T-cell (primary cell): Measurements from ENCODE around the gene SDHAF2. TPM values are rescaled to one million over a fixed set of nuclear protein-coding genes. Genes with fewer than 3 reads are reported as not detected.

ENCODE experiments used
- ATAC-seq, 4 experiments: fragments of 200-7000 bp in 3 of 4; fragments of 150-1000 bp in 1 of 4; cut with Tn5 transposase; replicated peaks in 1 of 4; 1 replicate in 3 of 4; 2 replicates in 1 of 4; pipeline ENCODE4 v1.10.0; 2021; ENCODE audit warnings: moderate library complexity in 3 of 4, mild to moderate bottlenecking in 2 of 4, moderate number of reproducible peaks in 1 of 4
- CTCF ChIA-PET, 2 donors: fragments of 300-600 bp; sonication (Branson Sonifier 250); formaldehyde crosslinking; loops; one replicate each; lab custom pipeline; 2022; ENCODE audit warnings: antibody characterized with exemption in 2 of 2; lab: Charles Lee
- POLR2A ChIA-PET, 2 donors: fragments of 300-600 bp; sonication (Branson Sonifier 250); formaldehyde crosslinking; loops; one replicate each; lab custom pipeline; 2022; ENCODE audit warnings: antibody characterized with exemption in 2 of 2; lab: Charles Lee
- DNase-seq, 35 experiments: peaks; one replicate each; pipeline versions ENCODE4 v3.0.0 to v3.0.0-alpha.2; 2013 to 2023
- H3K27ac ChIP-seq: one replicate; pipeline ENCODE4 v1.5.1; 2013; ENCODE audit warnings: low read length
- H3K27me3 ChIP-seq, 2 experiments: replicated peaks in 1 of 2; 1 replicate in 1 of 2; 2 replicates in 1 of 2; pipeline versions ENCODE4 v1.6.1 to v1.7.0; 2013; ENCODE audit warnings: low read length in 1 of 2, mixed read lengths in 1 of 2; ENCODE audit not compliant: control insufficient read depth in 2 of 2, insufficient read depth in 2 of 2; ENCODE audit errors: extremely low read depth in 1 of 2
- H3K36me3 ChIP-seq, 2 donors: 1 replicate in 1 of 2; 2 replicates in 1 of 2; pipeline versions ENCODE4 v1.6.1 to v1.7.0; 2013; ENCODE audit warnings: low read length in 1 of 2; ENCODE audit not compliant: control insufficient read depth in 2 of 2, insufficient read depth in 1 of 2; ENCODE audit errors: extremely low read depth in 1 of 2
- H3K4me1 ChIP-seq, 2 experiments: 1 replicate in 1 of 2; 2 replicates in 1 of 2; pipeline versions ENCODE4 v1.6.1 to v1.7.0; 2013; ENCODE audit warnings: low read length in 2 of 2, mixed read lengths in 1 of 2; ENCODE audit not compliant: insufficient read depth in 2 of 2, control insufficient read depth in 1 of 2; ENCODE audit errors: extremely low read depth in 1 of 2
- H3K4me3 ChIP-seq, 2 donors: 1 replicate in 1 of 2; 2 replicates in 1 of 2; pipeline versions ENCODE4 v1.5.1 to v1.7.0; 2013; ENCODE audit warnings: mild to moderate bottlenecking in 2 of 2, low read length in 1 of 2, moderate library complexity in 1 of 2; ENCODE audit not compliant: control insufficient read depth in 1 of 2; ENCODE audit errors: extremely low read depth in 1 of 2
- H3K9me3 ChIP-seq: 2 replicates; pipeline ENCODE4 v1.7.0; 2013
- H3K27ac Mint-ChIP-seq, 2 donors: one replicate each; pipeline ENCODE4 v1.8.0; 2020 to 2021; ENCODE audit warnings: mild to moderate bottlenecking in 2 of 2, mixed read lengths in 2 of 2
- H3K27me3 Mint-ChIP-seq, 2 donors: one replicate each; pipeline ENCODE4 v1.8.0; 2021 to 2022; ENCODE audit warnings: mixed read lengths in 2 of 2
- H3K36me3 Mint-ChIP-seq: one replicate; pipeline ENCODE4 v1.8.0; 2021; ENCODE audit warnings: mixed read lengths
- H3K4me1 Mint-ChIP-seq, 3 donors: one replicate each; pipeline ENCODE4 v1.8.0; 2020 to 2022; ENCODE audit warnings: mixed read lengths in 3 of 3, mild to moderate bottlenecking in 1 of 3
- H3K4me3 Mint-ChIP-seq, 3 donors: one replicate each; pipeline ENCODE4 v1.8.0; 2020 to 2022; ENCODE audit warnings: mild to moderate bottlenecking in 3 of 3, mixed read lengths in 3 of 3, moderate library complexity in 3 of 3
- H3K9me3 Mint-ChIP-seq, 3 donors: one replicate each; pipeline ENCODE4 v1.8.0; 2020 to 2022; ENCODE audit warnings: mixed read lengths in 3 of 3
- WGBS: methylation state at CpG from one replicate; pipeline ENCODE4 v1.1.5; 2013; ENCODE audit warnings: missing lambda C conversion rate; ENCODE audit not compliant: insufficient coverage; 5-methylcytosine and 5-hydroxymethylcytosine counted together
- total RNA-seq, 35 experiments: library from RNA in 6 of 35; stranded (reverse) in 6 of 35; fragments of 120-200 nt in 1 of 35; gene quantifications; one replicate each; pipeline versions ENCODE4 v1.2.1 to v1.2.4 and lab custom pipeline; 2013 to 2026

SDHAF2 gene
- total RNA-seq, 5 donors from 2014 or later (not counting 1 experiment from before 2014, with no cell fraction given) = 36.2 to 60.7 (median 56.4) TPM

- no peak overlapping the region for H3K27ac ChIP-seq
- no CpG with 5 or more reads among the region's 3 CpGs for WGBS
- H3K9me3 ChIP-seq = no peaks in the 10 kb centered on the region
- ChIA-PET POLR2A (no interaction called here), CTCF (no interaction called here)
- H3K36me3 ChIP-seq = peaks cover 23 to 99% of the 10 kb centered on the region in 2 donors
- peaks cover 0 to 2% of the 10 kb centered on the region in 2 experiments for H3K4me1 ChIP-seq
- no peak for DNase-seq
- Mint-ChIP-seq H3K4me3 (no peak overlapping the region), H3K9me3 (no peaks in the 10 kb centered on the region), H3K36me3 (peaks cover 69% of the 10 kb centered on the region), H3K27me3 (no peaks in the 10 kb centered on the region), H3K27ac (no peak overlapping the region), H3K4me1 (peaks cover 14 to 47% (median 42%) of the 10 kb centered on the region in 3 donors)
- no peak for ATAC-seq
- no peak overlapping the region for H3K4me3 ChIP-seq
- H3K27me3 ChIP-seq = no peaks in the 10 kb centered on the region
These were observed 13.0 kb upstream of the SDHAF2 start for GRCh38 chr11:61416941-61417340.

DNA sequence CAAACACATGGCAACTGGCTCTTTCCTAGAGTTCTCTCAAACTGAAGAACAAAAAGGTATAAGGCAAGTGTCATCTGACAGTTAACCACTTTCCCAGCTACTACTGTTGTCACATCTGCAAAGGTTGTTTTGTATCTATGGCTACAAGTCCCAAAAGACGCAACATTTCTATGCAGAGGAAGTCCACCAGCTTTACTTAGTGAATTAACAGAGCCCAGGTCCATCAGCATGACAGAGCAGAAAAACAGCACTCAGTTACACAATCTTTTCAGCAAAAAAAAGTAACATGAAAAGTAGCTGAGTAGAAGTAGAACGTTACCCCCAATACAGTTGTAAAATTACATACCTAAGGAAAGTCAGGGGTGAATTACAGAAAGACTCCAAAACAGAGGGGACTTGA is 12.3 kb upstream of the SDHAF2 start:
- Mint-ChIP-seq H3K27ac (peak overlapping the region; percentile 5 to 31), H3K4me1 (peaks cover 19 to 52% (median 49%) of the 10 kb centered on the region in 3 donors), H3K36me3 (peaks cover 73% of the 10 kb centered on the region), H3K4me3 (no peak overlapping the region), H3K9me3 (no peaks in the 10 kb centered on the region), H3K27me3 (no peaks in the 10 kb centered on the region)
- ATAC-seq = no peak
- Histone ChIP-seq H3K27me3 (no peaks in the 10 kb centered on the region), H3K9me3 (no peaks in the 10 kb centered on the region), H3K4me3 (no peak overlapping the region), H3K36me3 (peaks cover 26 to 96% of the 10 kb centered on the region in 2 donors), H3K4me1 (peaks cover 0 to 2% of the 10 kb centered on the region in 2 experiments), H3K27ac (no peak overlapping the region)
- ChIA-PET CTCF (no interaction called here), POLR2A (no interaction called here)
- WGBS = no CpG with 5 or more reads among the region's 2 CpGs
- peak in 1 of 35 experiments; percentile 9 for DNase-seq

DNA sequence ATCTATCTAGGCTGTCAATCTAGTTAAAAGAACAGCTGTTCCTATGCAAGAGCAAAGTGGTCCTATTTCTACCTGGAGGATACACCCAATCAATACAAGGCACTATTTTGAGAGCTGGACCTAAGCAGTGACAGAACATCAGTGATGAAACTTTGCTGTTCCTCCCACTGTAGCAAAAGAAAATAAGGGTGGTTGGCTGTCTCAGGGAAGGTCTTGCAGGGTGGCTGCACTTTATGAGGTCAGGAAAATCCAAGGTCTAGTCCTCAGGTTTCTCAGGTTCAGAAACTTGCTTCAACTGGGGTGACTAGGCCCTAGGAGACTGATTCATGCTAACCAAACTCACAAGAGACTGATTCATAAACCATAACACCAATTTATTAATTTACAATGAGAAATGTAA is 11.8 kb upstream of the SDHAF2 start:
- Histone ChIP-seq H3K4me1 (peaks cover 0 to 2% of the 10 kb centered on the region in 2 experiments), H3K27ac (no peak overlapping the region), H3K36me3 (peaks cover 26 to 92% of the 10 kb centered on the region in 2 donors), H3K9me3 (no peaks in the 10 kb centered on the region), H3K4me3 (no peak overlapping the region), H3K27me3 (no peaks in the 10 kb centered on the region)
- ChIA-PET CTCF (no interaction called here), POLR2A (no interaction called here)
- Mint-ChIP-seq H3K27ac (peak overlapping the region in 1 of 2 donors; percentile 23), H3K36me3 (peaks cover 71% of the 10 kb centered on the region), H3K9me3 (no peaks in the 10 kb centered on the region), H3K4me3 (no peak overlapping the region), H3K4me1 (peaks cover 22 to 54% (median 50%) of the 10 kb centered on the region in 3 donors), H3K27me3 (no peaks in the 10 kb centered on the region)
- DNase-seq (no peak), ATAC-seq (no peak)

GRCh38 chr11:61422226-61422625 is 7.7 kb upstream of the SDHAF2 start:
- H3K27ac Mint-ChIP-seq = peak overlapping the region in 1 of 2 donors; percentile 16
- no peak overlapping the region for H3K4me3 Mint-ChIP-seq
- no peak for ATAC-seq
- H3K27me3 Mint-ChIP-seq = no peaks in the 10 kb centered on the region
- peaks cover 51 to 75% (median 73%) of the 10 kb centered on the region in 3 donors for H3K4me1 Mint-ChIP-seq
- Histone ChIP-seq H3K4me1 (peaks cover 2 to 6% of the 10 kb centered on the region in 2 experiments), H3K27me3 (no peaks in the 10 kb centered on the region), H3K27ac (no peak overlapping the region), H3K9me3 (no peaks in the 10 kb centered on the region), H3K36me3 (peaks cover 20 to 88% of the 10 kb centered on the region in 2 donors), H3K4me3 (no peak overlapping the region)
- no peaks in the 10 kb centered on the region for H3K9me3 Mint-ChIP-seq
- peaks cover 67% of the 10 kb centered on the region for H3K36me3 Mint-ChIP-seq
- DNase-seq = no peak
- ChIA-PET POLR2A (interaction anchor here in 1 of 2 donors (0.5 kb wide), 1 partner anchor 13 kb away, joined by 4 read pairs; no protein-coding TSS in a partner anchor), CTCF (no interaction called here)
- 100% methylated on average over 1 of the region's 3 CpGs for WGBS

DNA sequence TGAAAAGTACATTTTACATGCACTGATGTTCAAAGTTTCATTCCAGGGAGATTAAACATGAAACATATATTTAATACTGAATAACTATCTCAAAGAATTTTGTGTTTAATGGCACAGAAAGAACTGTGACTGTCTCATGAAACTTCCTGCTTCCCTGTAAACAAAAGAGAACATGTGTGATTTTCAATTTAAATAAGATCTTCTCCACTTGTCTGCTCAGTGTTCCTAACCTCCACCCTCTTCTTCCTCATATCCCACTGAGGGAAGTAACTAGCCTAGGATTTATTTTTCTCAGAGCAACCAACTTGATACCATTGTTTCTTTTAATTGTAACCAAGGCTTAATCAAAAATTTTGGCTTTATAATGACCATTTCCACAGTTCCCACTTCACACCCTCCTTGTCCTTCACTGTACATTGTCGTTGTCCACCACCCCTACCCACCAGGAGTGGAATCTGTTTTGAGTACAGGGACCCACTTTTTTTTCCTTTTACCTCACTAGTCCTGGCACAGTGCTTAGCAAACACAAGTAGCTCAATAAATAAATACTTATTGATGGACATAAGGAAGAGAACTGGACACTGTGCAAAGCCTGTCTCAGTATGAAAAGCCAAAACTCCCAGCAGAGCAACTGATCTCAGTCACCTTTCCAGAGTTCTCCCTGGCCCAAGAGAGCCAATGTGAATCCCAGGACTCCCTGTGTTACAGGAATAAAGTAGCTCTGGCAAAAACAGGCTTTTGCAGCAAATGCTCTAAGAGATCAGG is 4.4 kb upstream of the SDHAF2 start:
- H3K27me3 Mint-ChIP-seq = no peaks in the 10 kb centered on the region
- DNase-seq (no peak), ATAC-seq (no peak)
- Histone ChIP-seq H3K4me1 (peaks cover 7 to 21% of the 10 kb centered on the region in 2 experiments), H3K27me3 (no peaks in the 10 kb centered on the region), H3K4me3 (no peak overlapping the region), H3K36me3 (peaks cover 11 to 70% of the 10 kb centered on the region in 2 donors), H3K9me3 (no peaks in the 10 kb centered on the region), H3K27ac (no peak overlapping the region)
- H3K4me3 Mint-ChIP-seq = no peak overlapping the region
- 100% methylated on average over 1 of the region's 1 CpG for WGBS
- H3K9me3 Mint-ChIP-seq = no peaks in the 10 kb centered on the region
- CTCF ChIA-PET = interaction anchor here (0.7 to 1.3 kb wide), 3 partner anchors 9 to 89 kb away, joined by 3 to 4 read pairs (median 3); no protein-coding TSS in a partner anchor
- H3K27ac Mint-ChIP-seq = peak overlapping the region in 1 of 2 donors; percentile 79
- H3K4me1 Mint-ChIP-seq = peaks cover 63 to 74% (median 72%) of the 10 kb centered on the region in 3 donors
- POLR2A ChIA-PET = interaction anchor here (0.6 to 0.7 kb wide), 2 partner anchors 9 to 25 kb away, joined by 3 to 5 read pairs; no protein-coding TSS in a partner anchor
- peaks cover 52% of the 10 kb centered on the region for H3K36me3 Mint-ChIP-seq

DNA sequence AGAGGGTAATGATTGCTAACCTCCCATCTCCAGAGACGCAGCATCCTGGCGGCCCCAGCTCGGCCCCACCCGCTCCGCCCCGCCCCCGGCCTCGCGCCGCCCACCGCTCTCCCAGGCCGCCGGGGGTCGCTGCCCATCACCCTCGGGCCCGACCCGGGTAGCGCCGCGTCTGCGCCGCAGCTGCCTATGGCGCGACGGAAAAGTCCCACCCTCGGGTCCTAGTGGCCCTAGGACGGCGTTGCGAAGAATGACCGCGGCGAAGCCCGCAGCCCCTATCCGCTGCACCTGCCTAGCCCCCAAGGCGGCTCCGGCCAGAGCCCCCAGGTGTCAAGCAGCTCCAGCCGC is 606 bp upstream of the SDHAF2 start:
- POLR2A ChIA-PET = interaction anchor here (0.5 to 1.1 kb wide), 5 partner anchors 30 to 1335 kb away, joined by 3 to 4 read pairs (median 4); no protein-coding TSS in a partner anchor
- peak overlapping the region; percentile 99 to 100 for H3K27ac Mint-ChIP-seq
- peak overlapping the region; percentile 52 to 97 for H3K4me3 ChIP-seq
- peak; percentile 58 to 66 (median 61) for ATAC-seq
- no peaks in the 10 kb centered on the region for H3K9me3 ChIP-seq
- peak overlapping the region; percentile 99 for H3K27ac ChIP-seq
- CTCF ChIA-PET = interaction anchor here in 1 of 2 donors (0.9 to 1.4 kb wide), 2 partner anchors 67 to 93 kb away, joined by 3 to 6 read pairs; partner anchors contain the start of gene TMEM138
- peaks cover 14 to 40% of the 10 kb centered on the region in 2 experiments for H3K4me1 ChIP-seq
- H3K4me1 Mint-ChIP-seq = peaks cover 67 to 80% (median 78%) of the 10 kb centered on the region in 3 donors
- peak in 32 of 35 experiments; percentile 28 to 82 (median 63) for DNase-seq
- H3K36me3 ChIP-seq = peaks cover 3 to 50% of the 10 kb centered on the region in 2 donors
- H3K4me3 Mint-ChIP-seq = peak overlapping the region; percentile 92 to 98 (median 98)
- H3K27me3 ChIP-seq = no peaks in the 10 kb centered on the region
- WGBS = 0% methylated on average over 36 of the region's 37 CpGs
- no peaks in the 10 kb centered on the region for H3K27me3 Mint-ChIP-seq
- no peaks in the 10 kb centered on the region for H3K9me3 Mint-ChIP-seq
- peaks cover 32% of the 10 kb centered on the region for H3K36me3 Mint-ChIP-seq
